Lower leg skin (tissue), 4 donors: Measurements from ENCODE around the gene CAMTA1. TPM values are rescaled to one million over a fixed set of nuclear protein-coding genes. Genes with fewer than 3 reads are reported as not detected.
"Not testable (repeated sequence)": the region's sequence is repeated elsewhere in the genome, so short reads cannot be mapped to it uniquely, and the experiment has no call there.

ENCODE experiments used
- DNase-seq, 2 donors: peaks; one replicate each; pipeline ENCODE4 v3.0.0-alpha.2; 2019; ENCODE audit warnings: low spot score in 2 of 2
- H3K4me3 ChIP-seq: fragments of 200-600 bp; sonication (generic); 2 replicates; pipeline ENCODE4 v1.5.1; 2017; ENCODE audit warnings: mild to moderate bottlenecking, low read depth; ENCODE audit not compliant: poor library complexity, severe bottlenecking
- POLR2A ChIP-seq, 2 donors: fragments of 450-650 bp; IDR thresholded peaks; one replicate each; pipeline ENCODE4 v1.6.1; 2016 to 2017; ENCODE audit warnings: antibody characterized with exemption in 2 of 2, mild to moderate bottlenecking in 1 of 2, moderate library complexity in 1 of 2
- WGBS, 2 donors: methylation state at CpG; one replicate each; pipeline ENCODE4 v1.1.5; 2018; 5-methylcytosine and 5-hydroxymethylcytosine counted together
- intact Hi-C: fragments of 100-400 bp; cut with DNase I; formaldehyde crosslinking; loops from one replicate; pipeline ENCODE4 v1.15.0; 2023; ENCODE audit warnings: low total_unique reads
- total RNA-seq, 4 donors: library from RNA; depleted of rRNA; stranded (reverse); fragments of >200 nt; gene quantifications; one replicate each; pipeline ENCODE4 v1.1.0, GENCODE V29; 2016
- TF ChIP-seq, protein P1 (sequence below), 3 donors: fragments of 450-650 bp; IDR thresholded peaks; one replicate each; pipeline ENCODE4 v1.5.1; 2016; ENCODE audit warnings: antibody characterized with exemption in 3 of 3, mild to moderate bottlenecking in 3 of 3, moderate library complexity in 2 of 3

CAMTA1 gene
- total RNA-seq, 4 donors from 2014 or later: 24.4 to 52.3 (median 32.9) TPM

DNA sequence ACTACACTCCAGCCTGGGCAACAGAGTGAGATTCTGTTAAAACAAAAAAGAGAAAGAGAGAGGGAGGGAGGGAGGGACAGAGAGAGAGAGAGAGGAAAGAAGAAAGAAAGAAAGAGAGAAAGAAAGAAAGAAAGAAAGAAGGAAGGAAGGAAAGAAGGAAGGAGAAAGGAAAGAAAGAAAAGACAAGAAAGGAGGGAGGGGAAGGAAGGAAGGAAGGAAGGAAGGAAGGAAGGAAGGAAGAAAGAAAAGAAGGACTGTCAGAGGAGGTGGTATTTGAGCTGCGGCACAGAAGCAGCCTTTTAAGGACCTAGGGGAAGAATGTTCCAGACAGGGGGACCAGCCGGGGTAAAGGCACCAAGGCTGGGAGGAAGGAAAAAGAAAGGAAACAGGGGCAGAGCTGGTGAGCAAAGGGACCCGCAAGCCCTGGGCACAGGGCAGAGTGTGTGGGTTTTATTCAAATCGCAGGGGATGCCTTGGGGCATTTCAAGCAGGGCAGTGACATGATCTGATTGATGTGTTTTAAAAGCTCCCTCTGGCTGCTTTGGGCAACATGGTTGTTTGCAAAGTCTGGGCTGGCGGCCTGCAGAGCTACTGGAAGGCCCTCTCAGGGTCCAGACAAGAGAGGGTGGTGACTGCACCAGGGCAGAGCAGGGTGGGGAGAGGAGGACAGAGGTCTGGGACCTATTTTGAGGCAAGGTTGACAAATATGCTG is 808.9 kb downstream of the CAMTA1 start:
- peak in 1 of 2 donors; percentile 66 for DNase-seq
- no peak for TF ChIP-seq POLR2A (IDR thresholded peaks at IDR 0.05)
- TF ChIP-seq, protein P1, sequence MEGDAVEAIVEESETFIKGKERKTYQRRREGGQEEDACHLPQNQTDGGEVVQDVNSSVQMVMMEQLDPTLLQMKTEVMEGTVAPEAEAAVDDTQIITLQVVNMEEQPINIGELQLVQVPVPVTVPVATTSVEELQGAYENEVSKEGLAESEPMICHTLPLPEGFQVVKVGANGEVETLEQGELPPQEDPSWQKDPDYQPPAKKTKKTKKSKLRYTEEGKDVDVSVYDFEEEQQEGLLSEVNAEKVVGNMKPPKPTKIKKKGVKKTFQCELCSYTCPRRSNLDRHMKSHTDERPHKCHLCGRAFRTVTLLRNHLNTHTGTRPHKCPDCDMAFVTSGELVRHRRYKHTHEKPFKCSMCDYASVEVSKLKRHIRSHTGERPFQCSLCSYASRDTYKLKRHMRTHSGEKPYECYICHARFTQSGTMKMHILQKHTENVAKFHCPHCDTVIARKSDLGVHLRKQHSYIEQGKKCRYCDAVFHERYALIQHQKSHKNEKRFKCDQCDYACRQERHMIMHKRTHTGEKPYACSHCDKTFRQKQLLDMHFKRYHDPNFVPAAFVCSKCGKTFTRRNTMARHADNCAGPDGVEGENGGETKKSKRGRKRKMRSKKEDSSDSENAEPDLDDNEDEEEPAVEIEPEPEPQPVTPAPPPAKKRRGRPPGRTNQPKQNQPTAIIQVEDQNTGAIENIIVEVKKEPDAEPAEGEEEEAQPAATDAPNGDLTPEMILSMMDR (IDR thresholded peaks at IDR 0.05): no peak
- WGBS, 2 donors: 55 to 60% methylated on average over 5 of the region's 5 CpGs
- no peak overlapping the region for H3K4me3 ChIP-seq
- intact Hi-C loops: no loop called here

DNA sequence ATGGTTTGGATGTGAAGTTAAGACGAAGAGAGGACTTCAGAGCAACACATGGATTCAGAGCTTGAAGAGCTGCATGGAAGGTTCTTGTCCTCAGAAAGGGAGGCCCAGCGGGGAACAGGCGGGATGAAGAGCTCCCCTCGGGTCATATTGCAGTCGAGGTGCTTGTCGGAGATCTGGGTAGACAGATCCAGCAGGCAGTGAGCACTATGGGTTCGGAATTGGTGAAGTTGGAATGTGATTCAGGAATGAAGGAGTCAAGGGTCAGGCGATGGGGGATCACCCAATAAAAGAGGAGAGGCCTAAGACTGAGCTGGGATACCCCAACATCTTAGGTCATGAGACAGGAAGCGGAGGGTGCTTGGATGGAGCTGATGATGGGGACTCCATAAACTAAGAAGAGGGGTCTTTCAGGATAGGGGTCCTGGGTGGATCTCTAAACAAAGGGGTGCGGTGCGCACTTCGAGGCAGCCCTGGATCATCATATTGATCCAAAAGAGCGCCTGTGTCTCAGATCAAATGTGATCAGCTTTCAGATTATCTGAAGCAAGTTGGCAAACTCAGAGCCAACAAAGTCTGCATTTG is 809.6 kb downstream of the CAMTA1 start:
- peak in 1 of 2 donors; percentile 68 for DNase-seq
- TF ChIP-seq, protein P1 (IDR thresholded peaks at IDR 0.05): no peak
- 84 to 86% methylated on average over 13 of the region's 13 CpGs for WGBS, 2 donors
- intact Hi-C loops: no loop called here
- no peak overlapping the region for H3K4me3 ChIP-seq

DNA sequence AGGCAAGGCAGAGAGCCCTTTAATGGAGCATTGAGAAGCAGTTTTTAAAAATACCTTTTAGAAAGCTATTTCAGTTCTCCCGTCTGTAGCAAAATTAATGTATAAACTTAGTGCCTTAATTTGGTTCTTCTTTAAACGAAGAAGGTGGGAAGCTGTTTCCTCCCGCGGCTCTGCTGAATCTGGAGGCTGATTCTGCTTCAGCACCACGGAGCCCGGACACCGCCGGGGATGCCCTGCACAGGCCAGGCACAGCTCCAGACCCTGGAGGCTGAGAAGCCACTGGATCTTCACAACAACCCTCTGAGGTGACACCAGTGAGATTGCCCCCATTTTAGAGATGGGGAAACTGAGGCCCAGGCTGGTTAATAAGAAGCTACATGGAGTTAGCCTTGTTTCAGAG is 810.1 kb downstream of the CAMTA1 start:
- intact Hi-C loops: no loop called here
- WGBS, 2 donors: 63 to 71% methylated on average over 8 of the region's 8 CpGs
- TF ChIP-seq POLR2A (IDR thresholded peaks at IDR 0.05): no peak
- TF ChIP-seq, protein P1 (IDR thresholded peaks at IDR 0.05): no peak
- no peak for DNase-seq
- no peak overlapping the region for H3K4me3 ChIP-seq

DNA sequence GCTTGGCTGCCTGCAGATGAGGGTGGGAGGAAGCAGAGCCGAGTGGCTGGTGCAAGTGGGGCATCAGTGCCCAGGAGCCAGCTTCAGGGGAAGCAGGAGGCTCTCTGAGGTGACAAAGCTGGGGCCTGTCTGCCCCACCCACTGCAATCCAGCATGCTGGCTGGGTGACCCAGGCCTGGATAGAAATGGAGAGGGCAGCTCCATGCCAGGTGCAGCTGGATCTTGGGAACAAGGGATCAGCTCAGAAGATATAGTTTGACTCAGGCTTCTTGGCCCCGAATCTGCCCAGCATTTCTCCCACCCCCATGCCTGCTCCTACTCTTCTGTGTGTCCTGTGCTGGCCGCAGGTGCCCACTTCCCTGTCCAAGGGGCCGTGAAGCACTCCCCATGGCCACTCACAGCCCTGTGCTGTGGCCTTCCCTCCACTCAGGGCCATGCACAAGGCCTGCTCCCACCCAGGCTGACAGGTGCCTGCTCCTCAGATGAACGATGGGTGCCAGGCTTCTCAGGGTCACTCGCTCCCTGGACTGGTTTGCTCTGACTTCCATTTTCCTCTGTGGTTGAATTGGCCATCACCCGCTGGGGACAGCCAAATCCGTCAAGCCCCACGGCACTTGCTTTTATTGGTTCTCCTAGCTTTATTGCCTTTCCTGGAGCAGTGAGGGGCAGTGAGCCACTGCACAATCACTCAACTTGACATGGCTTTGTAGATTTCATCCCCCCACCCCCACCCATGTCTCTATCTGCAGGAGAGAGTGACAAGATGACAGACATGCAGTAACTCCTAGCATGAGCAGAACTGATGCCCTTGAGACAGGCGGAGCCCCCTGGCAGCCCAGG is 811.1 kb downstream of the CAMTA1 start:
- TF ChIP-seq POLR2A (IDR thresholded peaks at IDR 0.05): no peak
- TF ChIP-seq, protein P1 (IDR thresholded peaks at IDR 0.05): no peak
- H3K4me3 ChIP-seq: no peak overlapping the region
- DNase-seq: peak in 1 of 2 donors; percentile 56
- intact Hi-C loops: no loop called here
- WGBS, 2 donors: 70 to 73% methylated on average over 10 of the region's 10 CpGs

DNA sequence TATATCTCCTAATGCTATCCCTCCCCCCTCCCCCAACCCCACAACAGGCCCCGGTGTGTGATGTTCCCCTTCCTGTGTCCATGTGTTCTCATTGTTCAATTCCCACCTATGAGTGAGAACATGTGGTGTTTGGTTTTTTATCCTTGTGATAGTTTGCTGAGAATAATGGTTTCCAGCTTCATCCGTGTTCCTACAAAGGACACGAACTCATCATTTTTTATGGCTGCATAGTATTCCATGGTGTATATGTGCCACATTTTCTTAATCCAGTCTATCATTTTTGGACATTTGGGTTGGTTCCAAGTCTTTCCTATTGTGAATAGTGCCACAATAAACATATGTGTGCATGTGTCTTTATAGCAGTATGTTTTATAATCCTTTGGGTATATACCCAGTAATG is 812.8 kb downstream of the CAMTA1 start:
- H3K4me3 ChIP-seq, intact Hi-C loops, DNase-seq: not testable (repeated sequence)
- WGBS, 2 donors: 77 to 86% methylated on average over 3 of the region's 3 CpGs

DNA sequence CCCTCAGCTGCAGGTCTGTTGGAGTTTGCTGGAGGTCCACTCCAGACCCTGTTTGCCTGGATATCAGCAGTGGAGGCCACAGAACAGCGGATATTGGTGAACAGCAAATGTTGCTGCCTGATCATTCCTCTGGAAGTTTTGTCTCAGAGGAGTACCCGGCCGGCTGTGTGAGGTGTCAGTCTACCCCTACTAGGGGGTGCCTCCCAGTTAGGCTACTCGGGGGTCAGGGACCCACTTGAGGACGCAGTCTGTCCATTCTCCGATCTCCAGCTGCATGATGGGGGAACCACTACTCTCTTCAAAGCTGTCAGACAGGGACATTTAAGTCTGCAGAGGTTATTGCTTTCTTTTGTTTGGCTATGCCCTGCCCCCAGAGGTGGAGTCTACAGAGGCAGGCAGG is 819.7 kb downstream of the CAMTA1 start:
- 85 to 90% methylated on average over 6 of the region's 6 CpGs for WGBS, 2 donors
- DNase-seq, H3K4me3 ChIP-seq, intact Hi-C loops: not testable (repeated sequence)
